ENCODE results near the gene L3MBTL4. TPM values are rescaled to one million over a fixed set of nuclear protein-coding genes. Genes with fewer than 3 reads are reported as not detected.

The L3MBTL4 gene
- total and polyA plus RNA-seq, 9 donors: 4.2 to 79.1 (median 23.7) TPM

DNA sequence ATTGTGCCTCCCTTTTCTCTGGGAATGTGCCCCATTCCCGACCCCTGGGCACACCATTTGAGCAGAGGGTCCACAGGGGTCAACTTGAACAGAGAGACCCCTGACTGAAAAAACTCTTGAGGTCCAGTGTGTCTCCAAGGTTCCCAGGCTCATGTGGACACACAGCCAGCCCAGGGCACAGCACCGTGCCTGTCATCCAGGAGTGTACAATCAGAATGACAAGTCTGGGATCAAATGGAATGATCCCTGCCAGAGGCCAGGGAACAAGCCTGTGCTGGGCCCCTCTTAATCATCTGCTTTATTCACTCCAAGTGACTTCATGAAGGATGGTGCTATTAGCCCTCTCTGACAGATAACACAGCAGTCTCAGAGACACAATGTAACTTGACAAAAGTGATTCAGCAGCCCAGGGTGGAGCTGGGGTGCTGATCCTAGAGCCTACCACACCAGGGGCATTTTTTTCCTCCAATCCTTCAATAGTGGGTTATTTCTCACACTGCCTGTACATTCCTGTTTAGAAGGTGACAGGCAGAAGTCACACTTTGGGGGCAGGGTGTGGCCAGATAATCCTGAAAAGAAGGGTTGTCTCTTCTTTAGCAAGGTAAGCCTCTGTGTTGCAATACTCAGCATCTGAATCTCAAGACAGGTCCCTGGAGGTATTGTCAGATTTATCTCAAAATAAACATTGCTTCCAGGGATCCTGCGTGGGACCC is 435.4 kb downstream of the L3MBTL4 start:
- intact Hi-C loops (cut with DNase I): no loop called here
- no peaks in the 10 kb centered on the region for H3K27me3 ChIP-seq
- no peaks in the 10 kb centered on the region for H3K4me1 ChIP-seq (ENCODE audit: insufficient read depth)
- H3K4me3 ChIP-seq: no peak overlapping the region
- H3K36me3 ChIP-seq: no peaks in the 10 kb centered on the region
- H3K27ac ChIP-seq: no peak overlapping the region
- TF ChIP-seq EP300 (IDR thresholded peaks at IDR 0.05): no peak
- TF ChIP-seq, protein P1, sequence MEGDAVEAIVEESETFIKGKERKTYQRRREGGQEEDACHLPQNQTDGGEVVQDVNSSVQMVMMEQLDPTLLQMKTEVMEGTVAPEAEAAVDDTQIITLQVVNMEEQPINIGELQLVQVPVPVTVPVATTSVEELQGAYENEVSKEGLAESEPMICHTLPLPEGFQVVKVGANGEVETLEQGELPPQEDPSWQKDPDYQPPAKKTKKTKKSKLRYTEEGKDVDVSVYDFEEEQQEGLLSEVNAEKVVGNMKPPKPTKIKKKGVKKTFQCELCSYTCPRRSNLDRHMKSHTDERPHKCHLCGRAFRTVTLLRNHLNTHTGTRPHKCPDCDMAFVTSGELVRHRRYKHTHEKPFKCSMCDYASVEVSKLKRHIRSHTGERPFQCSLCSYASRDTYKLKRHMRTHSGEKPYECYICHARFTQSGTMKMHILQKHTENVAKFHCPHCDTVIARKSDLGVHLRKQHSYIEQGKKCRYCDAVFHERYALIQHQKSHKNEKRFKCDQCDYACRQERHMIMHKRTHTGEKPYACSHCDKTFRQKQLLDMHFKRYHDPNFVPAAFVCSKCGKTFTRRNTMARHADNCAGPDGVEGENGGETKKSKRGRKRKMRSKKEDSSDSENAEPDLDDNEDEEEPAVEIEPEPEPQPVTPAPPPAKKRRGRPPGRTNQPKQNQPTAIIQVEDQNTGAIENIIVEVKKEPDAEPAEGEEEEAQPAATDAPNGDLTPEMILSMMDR (IDR thresholded peaks at IDR 0.05): no peak
- TF ChIP-seq POLR2A (IDR thresholded peaks at IDR 0.05): no peak
- 70 to 75% (median 74%) methylated on average over 3 of the region's 3 CpGs for WGBS, 3 donors
- DNase-seq: no peak
- no peaks in the 10 kb centered on the region for H3K9me3 ChIP-seq

DNA sequence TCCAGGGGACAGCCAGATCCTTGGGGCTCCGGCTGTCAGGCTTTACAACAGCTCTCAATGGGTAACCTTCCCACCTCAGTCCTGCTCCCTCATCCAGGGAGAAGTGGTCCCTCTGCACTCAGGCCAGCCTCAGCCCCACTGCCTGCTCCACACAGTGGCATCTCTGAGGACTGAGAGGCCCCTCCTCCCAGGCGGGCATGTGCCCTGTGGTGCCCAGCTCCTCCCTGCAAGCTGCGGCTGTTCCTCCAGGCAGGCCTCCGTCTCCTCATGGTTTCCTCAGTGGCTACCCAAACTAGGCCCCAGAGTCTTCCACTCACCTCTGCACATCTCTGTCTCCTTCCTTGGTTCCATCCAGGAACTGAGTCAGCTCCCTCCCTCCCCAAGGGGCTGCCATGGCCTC is 437.7 kb downstream of the L3MBTL4 start:
- Histone ChIP-seq H3K4me1 (ENCODE audit: insufficient read depth) (no peaks in the 10 kb centered on the region), H3K36me3 (no peaks in the 10 kb centered on the region), H3K4me3 (no peak overlapping the region), H3K9me3 (no peaks in the 10 kb centered on the region), H3K27ac (no peak overlapping the region), H3K27me3 (no peaks in the 10 kb centered on the region)
- TF ChIP-seq POLR2A (IDR thresholded peaks at IDR 0.05) (no peak), EP300 (IDR thresholded peaks at IDR 0.05) (no peak)
- TF ChIP-seq, protein P1 (IDR thresholded peaks at IDR 0.05): no peak
- no peak for DNase-seq
- 92 to 100% (median 94%) methylated on average over 4 of the region's 4 CpGs for WGBS, 3 donors
- intact Hi-C loops (cut with DNase I): no loop called here

DNA sequence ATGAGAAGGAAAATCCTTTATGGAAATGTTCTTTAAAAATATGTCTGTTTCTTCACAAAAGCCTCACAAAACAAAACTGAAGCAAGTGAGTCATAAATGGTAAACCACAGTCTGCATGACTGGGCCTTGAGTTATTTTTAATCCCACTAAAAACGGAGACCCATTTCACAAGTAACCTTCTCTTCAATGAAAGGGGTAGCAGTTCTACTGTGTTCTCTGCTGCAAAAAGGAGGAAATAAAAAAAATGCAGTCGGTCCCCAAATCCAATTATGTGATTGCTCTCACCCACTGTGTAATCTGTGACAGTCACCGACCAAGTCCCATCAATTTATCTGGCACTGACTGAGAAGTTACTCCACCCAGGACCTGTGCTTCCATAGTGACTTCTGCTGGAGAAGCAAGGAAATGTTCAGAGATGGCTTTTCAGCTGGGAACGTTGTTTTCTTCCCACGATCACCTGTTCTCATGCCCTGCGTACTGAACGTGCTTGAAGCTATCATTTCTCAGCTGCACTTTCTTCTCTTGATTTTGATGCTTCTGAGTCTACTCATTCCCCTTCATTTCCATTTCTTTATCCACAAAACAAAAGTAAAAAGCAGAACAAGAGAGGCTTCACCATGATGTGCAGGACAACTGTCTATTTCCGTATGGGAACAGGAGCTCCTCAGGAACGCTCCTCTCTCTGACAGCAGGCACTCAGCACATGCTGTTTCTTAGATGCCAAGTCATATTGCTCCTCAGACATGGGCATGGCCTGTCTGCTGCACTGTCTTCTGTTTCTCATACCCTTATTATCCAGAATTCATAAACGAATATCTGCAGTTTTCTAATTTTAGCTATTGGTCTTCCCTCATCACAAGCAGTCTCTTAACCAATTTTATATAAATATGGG is 439.4 kb downstream of the L3MBTL4 start:
- Histone ChIP-seq H3K4me3 (no peak overlapping the region), H3K4me1 (ENCODE audit: insufficient read depth) (no peaks in the 10 kb centered on the region), H3K27me3 (no peaks in the 10 kb centered on the region), H3K36me3 (no peaks in the 10 kb centered on the region), H3K27ac (no peak overlapping the region), H3K9me3 (no peaks in the 10 kb centered on the region)
- DNase-seq: no peak
- 70 to 79% (median 77%) methylated on average over 10 of the region's 10 CpGs for WGBS, 3 donors
- TF ChIP-seq EP300 (IDR thresholded peaks at IDR 0.05): no peak
- TF ChIP-seq, protein P1 (IDR thresholded peaks at IDR 0.05): no peak
- TF ChIP-seq POLR2A (IDR thresholded peaks at IDR 0.05): no peak
- intact Hi-C loops (cut with DNase I): no loop called here

DNA sequence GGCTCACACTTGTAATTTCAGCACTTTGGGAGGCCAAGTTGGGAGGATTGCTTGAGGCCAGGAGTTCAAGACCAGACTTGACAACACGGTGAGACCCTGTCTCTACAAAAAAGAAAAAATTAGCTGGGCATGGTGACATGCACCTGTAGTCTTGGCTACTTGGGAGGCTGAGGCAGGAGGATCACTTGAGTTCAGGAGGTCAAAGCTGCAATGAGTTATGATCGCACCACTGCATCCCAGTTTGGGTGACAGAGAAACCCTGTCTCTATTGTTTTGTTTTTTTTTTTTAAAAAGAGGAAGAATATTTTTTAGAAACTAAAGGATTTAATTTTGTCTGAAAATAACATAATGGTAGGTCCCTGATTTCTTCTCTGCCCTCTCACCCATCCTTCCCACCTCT is 440.0 kb downstream of the L3MBTL4 start:
- TF ChIP-seq POLR2A (IDR thresholded peaks at IDR 0.05): no peak
- TF ChIP-seq, protein P1 (IDR thresholded peaks at IDR 0.05): no peak
- no peak for TF ChIP-seq EP300 (IDR thresholded peaks at IDR 0.05)
- intact Hi-C loops (cut with DNase I): no loop called here
- no peak for DNase-seq
- Histone ChIP-seq H3K27ac (no peak overlapping the region), H3K27me3 (no peaks in the 10 kb centered on the region), H3K4me1 (ENCODE audit: insufficient read depth) (no peaks in the 10 kb centered on the region), H3K9me3 (no peaks in the 10 kb centered on the region), H3K36me3 (no peaks in the 10 kb centered on the region), H3K4me3 (no peak overlapping the region)
- 84 to 85% (median 85%) methylated on average over 2 of the region's 2 CpGs for WGBS, 3 donors
